ENCODE measurements around the gene MRC1.

DNA sequence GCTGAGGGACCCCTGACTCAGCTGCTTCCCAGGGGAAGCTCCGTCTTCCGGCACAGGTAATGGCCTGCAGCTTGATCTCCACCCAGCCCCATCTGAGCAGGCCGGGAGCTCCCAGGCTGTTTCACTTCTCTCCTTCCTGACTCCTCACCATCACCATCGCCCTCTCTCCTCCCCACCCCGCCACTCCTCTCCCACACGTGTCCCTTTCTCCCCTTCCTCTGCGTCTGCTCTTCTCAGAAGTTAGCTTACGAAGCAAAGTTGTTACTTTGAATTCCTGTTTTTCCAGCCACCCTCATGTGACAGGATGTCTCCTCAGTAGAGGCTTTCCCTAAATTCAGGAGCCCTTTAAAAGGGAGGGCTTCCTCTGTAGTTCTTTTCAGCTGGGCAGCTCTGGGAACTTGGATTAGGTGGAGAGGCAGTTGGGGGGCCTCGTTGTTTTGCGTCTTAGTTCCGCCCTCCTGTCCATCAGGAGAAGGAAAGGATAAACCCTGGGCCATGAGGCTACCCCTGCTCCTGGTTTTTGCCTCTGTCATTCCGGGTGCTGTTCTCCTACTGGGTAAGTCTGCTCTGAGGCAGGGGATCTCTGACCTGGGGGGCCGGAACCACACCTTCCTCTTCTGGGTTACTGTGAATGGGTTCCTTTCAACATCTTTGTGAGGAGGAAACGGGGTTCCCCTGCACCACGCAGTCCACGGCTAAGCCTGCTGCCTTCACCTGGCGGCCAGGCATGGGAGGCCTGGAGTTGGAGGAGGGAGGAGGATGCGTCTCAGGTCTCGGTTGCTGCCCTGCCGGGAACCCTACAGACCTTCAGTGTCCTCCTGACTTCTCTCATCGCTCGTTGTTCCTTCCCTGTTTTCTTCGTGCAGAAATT, at the start of gene MRC1:
- TF ChIP-seq RFX5 (IDR thresholded peaks at IDR 0.05) (no peak), CEBPB (IDR thresholded peaks at IDR 0.05) (no peak), POLR2A (IDR thresholded peaks at IDR 0.05; ENCODE audit: low read length) (no peak), HDAC2 (IDR thresholded peaks at IDR 0.05) (no peak), MAZ (IDR thresholded peaks at IDR 0.05; ENCODE audit: borderline replicate concordance, low read depth, low read length) (no peak), MAFK (IDR thresholded peaks at IDR 0.05; ENCODE audit: partially characterized antibody) (no peak), EP300 (IDR thresholded peaks at IDR 0.05) (no peak), CHD2 (IDR thresholded peaks at IDR 0.05; ENCODE audit: low read length, partially characterized antibody) (no peak), CBX8 (IDR thresholded peaks at IDR 0.05) (no peak), ESRRA (IDR thresholded peaks at IDR 0.05; ENCODE audit: borderline replicate concordance, low read length) (no peak)
- TF ChIP-seq, protein P1, sequence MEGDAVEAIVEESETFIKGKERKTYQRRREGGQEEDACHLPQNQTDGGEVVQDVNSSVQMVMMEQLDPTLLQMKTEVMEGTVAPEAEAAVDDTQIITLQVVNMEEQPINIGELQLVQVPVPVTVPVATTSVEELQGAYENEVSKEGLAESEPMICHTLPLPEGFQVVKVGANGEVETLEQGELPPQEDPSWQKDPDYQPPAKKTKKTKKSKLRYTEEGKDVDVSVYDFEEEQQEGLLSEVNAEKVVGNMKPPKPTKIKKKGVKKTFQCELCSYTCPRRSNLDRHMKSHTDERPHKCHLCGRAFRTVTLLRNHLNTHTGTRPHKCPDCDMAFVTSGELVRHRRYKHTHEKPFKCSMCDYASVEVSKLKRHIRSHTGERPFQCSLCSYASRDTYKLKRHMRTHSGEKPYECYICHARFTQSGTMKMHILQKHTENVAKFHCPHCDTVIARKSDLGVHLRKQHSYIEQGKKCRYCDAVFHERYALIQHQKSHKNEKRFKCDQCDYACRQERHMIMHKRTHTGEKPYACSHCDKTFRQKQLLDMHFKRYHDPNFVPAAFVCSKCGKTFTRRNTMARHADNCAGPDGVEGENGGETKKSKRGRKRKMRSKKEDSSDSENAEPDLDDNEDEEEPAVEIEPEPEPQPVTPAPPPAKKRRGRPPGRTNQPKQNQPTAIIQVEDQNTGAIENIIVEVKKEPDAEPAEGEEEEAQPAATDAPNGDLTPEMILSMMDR (IDR thresholded peaks at IDR 0.05) = no peak
- TF ChIP-seq, protein P2, sequence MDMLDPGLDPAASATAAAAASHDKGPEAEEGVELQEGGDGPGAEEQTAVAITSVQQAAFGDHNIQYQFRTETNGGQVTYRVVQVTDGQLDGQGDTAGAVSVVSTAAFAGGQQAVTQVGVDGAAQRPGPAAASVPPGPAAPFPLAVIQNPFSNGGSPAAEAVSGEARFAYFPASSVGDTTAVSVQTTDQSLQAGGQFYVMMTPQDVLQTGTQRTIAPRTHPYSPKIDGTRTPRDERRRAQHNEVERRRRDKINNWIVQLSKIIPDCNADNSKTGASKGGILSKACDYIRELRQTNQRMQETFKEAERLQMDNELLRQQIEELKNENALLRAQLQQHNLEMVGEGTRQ (IDR thresholded peaks at IDR 0.05) = no peak
